COR-L47 (cell line): Measurements from ENCODE around the gene CELA2B.
"Not testable (repeated sequence)": the region's sequence is repeated elsewhere in the genome, so short reads cannot be mapped to it uniquely, and the experiment has no call there.

Experiments used
- DNase-seq: peaks from one replicate; lab custom pipeline; 2025; lab: John Stamatoyannopoulos, UW

The CELA2B gene

DNA sequence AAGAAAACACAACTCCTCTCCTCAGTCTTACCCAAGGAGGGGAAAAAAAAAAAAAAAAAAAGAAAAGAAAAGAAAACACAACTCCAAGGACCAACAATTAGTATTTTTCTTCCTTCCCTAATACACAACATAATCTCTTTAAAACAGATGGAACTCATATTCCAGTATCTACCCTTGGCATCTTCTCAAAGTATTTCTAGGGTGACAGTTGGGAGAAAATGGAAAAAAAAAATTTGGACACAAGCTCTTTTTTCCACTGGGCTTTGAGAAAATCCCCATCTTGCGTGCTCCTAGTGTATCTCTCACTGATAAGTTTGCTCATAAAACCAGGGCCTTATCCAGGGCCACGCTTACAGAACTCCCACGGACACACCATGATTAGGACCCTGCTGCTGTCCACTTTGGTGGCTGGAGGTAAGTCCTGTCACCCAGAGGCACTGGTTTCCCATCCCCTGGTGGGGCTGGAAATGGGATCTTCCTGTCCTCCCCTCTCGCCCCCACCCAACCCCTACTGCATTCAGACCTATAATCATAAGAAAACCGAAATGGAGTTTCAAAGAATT, at the start of gene CELA2B:
CELA2B (plus strand) TSS at position 353 of the 563 bp plus-strand sequence; CDS start at position 375, 22 bp downstream.
- DNase-seq, result no peak

DNA sequence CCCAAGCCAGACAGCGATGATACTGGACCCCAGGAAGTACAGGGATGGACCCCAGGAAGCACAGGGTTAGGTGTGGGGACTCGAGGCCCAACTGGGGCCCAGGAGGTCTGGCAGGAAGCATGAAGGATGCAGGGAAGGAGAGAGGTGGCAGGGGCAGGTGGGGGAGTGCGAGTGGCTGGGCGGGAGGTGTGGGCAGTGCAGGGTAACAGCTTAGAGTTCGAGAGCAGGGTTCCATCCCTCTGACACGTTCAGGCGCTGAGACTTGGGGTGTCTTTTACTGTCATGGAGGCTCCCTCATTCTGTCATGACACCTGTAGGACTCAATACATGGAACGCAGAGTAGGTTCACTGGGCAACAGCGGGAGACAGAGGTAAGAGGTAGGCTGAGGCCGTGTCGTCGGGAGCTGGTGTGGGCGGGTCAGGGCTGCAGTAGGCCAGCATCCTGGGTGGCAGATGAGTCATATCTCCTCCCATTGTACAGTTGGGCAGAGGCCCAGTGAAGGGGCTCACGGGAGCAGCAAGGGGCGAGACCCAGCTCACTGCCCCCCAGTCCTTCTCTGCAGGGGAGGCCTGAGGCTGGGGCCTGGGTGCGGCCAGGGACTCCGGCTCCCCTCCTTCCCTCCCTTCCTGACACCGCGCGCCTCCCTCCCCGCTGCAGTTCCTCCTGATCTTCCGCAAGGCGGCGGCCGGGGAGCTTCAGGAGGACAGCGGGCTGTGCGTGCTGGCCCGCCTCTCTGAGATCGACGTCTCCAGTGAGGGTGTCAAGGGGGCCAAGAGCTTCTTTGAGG, 49.2 kb upstream of the CELA2B start:
- DNase-seq, result no peak

DNA sequence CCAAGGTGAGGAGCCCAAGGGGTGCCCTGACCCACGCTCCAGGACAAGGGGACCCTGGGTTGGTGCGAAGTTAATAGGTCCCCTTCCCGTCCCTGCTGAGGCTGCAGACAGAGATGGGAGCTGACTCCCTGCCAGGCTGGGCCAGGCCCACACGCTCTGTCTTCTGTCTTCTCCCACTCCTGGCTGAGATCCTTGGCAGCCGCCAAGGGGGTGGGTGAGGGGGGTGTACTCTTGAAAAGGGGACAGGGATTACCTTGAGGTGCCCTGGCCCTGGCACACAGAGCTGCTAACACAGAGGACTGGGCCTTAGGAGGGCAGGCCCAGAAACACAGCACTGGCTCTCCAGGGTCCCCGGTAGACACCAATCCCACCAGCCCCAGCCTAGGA, 48.6 kb upstream of the CELA2B start:
- DNase-seq, result no peak

DNA sequence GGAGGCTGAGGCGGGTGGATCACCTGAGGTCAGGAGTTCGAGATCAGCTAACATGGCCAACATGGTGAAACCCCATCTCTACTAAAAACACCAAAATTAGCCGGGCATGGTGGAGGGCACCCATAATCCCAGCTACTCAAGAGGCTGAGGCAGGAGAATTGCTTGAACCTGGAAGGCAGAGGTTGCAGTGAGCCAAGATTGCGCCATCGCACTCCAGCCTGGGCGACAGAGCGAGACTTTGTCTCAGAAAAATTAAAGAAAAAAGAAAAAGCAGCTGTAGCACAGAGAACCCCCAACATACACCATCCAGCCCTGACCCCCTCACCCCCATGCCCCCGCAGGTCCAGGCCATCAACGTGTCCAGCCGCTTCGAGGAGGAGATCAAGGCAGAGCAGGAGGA, 47.7 kb upstream of the CELA2B start:
- not testable (repeated sequence) for DNase-seq

DNA sequence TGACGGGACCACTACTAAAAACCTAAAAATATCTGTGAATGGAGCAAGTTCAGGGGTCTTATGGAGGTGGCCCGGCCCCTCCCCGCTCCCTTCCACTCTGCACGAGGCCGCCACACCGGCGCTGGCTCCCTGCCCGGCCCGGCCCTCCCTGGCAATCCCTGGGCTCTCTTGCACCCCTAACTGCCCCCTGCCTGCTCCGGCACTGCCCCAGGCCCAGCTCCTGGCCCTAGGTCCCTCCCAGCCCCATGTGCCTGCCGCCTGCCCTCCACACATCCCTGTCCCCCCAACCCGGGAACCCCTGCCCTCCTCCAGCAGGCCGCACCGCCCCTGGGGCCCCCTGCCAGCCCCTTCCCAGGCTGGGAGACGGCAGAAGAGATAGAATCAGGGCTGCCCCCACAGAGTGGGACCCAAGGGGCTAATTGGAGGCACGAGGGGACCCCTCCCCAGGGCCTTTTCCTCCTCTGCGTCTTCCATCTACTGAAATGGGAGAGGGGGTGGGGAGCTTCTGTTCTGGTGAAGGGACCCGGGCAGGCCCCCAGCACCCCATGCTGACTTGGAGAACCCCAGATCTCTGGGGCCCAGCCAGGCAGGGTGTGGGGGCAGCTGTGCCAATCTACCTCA, 47.0 kb upstream of the CELA2B start:
- no peak for DNase-seq

DNA sequence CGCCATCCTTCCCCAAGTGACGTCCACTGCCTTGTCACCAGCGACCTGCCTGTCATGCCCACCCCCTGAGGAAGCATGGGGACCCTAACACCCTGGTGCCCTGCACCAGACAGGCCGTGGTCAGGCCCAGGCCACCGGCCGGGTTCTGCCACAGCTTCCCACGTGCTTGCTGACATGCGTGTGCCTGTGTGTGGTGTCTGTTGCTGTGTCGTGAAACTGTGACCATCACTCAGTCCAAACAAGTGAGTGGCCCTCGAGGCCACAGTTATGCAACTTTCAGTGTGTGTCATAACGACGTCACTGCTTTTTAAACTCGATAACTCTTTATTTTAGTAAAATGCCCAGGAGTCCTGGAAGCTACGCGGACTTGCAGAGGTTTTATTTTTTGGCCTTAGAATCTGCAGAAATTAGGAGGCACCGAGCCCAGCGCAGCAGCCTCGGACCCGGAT, 46.2 kb upstream of the CELA2B start:
- no peak for DNase-seq

DNA sequence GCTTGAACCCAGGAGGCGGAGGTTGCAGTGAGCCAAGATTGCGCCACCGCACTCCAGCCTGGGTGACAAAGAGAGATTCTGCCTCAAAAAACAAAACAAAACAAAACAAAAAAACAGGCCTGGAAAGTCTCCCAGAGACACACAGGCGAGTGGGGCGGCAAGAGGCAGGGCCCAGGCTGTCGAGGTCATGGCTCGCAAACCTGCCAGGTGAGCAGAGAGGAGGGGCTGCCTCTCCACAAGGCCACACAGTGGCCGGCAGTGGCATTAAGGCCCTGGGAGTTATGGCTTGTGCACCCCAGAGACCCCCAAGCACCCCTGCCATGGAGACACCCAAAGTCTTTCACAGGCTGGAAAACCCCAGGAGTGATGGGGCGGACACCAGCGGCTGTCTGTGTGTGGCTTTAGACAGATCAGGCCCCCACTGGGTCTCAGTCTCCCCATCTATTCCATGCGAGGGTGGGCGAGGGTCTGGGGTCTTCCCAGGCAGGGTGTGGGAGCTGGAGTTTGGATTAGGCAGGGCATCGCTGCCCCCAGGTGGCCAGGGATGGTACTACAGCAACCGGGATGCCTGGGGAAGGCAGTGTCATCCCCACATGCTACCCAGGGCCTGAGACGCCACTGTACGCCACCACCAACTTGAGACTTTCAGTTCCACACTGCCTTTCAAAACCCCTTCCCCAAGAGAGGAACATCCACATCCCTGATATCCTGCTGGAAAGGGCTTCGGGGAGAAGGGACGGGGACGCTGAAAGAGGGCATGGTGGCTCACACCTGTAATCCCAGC, 44.9 kb upstream of the CELA2B start:
- no peak for DNase-seq

DNA sequence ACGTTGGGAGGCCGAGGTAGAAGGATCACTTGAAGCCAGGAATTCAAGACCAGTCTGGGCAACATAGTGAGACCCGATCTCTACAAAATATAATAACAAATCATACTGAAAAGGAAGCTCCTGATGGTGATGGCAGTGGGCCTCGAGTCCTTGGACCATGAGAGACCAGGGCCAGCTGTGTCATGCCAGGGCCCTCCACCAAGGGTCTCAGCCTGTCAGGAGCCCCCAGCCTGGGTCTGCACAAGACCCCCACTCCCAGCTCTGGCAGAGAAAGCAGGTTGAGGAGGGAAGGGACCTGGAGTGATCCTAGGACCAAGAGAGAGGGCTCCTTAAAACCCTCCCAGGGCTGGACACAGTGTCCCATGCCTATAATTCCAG, 44.3 kb upstream of the CELA2B start:
- no peak for DNase-seq

DNA sequence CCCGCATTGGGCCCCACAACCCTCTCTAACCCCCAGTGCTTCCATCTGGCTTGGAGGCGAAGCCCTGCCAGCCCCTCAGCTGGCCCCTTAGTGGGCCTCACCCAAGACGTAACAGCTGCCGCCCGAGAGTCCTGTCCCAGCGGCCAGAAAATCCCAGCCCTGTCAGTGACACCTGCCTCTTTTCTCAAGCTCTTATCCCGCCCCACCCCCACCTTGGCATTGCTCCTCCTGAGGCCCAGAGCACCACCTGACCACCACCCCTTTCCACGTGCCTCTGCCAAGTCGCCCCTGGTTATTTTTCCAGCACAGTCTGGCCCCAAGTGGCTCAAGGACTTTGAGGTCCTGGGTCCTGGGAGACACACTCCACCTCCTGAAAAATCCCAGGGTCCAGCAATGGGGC, 43.6 kb upstream of the CELA2B start:
- DNase-seq, result no peak

DNA sequence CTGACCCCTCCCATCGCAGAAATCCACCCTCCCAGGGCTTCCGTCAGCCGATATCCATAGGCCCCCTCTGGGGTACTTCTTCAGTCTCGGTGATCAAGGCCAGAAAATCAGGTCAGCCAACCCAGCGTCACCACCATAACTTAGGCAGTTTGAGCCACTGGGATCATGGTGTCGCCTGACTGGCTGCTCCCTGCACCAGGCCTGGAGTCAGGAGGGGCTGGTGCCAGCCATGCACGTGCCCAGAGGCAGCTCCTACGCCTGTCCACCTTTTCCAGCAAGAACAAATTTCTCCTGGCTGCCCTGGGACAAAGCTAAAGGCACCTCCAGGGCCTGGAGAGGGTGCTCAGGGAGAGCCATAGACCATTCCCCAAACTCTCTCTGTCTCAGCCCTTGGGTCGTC, 42.4 kb upstream of the CELA2B start:
- no peak for DNase-seq

DNA sequence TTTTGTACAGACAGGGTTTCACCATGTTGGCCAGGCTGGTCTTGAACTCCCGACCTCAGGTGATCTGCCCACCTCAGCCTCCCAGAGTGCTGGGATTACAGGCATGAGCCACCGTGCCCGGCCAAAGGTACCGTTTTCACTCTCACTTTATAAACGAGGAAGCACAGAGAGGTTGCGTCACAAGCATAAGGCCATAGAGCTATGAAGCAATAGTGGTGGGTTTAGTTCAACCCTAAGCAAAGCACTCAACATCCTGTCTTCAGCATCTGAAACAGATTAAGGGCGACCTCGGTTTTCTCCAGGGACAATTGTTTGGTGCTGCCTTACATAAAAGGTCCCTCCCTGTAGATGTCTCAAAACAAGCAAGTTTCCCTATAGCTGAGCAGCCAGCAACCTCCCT, 41.2 kb upstream of the CELA2B start:
- DNase-seq, result not testable (repeated sequence)

DNA sequence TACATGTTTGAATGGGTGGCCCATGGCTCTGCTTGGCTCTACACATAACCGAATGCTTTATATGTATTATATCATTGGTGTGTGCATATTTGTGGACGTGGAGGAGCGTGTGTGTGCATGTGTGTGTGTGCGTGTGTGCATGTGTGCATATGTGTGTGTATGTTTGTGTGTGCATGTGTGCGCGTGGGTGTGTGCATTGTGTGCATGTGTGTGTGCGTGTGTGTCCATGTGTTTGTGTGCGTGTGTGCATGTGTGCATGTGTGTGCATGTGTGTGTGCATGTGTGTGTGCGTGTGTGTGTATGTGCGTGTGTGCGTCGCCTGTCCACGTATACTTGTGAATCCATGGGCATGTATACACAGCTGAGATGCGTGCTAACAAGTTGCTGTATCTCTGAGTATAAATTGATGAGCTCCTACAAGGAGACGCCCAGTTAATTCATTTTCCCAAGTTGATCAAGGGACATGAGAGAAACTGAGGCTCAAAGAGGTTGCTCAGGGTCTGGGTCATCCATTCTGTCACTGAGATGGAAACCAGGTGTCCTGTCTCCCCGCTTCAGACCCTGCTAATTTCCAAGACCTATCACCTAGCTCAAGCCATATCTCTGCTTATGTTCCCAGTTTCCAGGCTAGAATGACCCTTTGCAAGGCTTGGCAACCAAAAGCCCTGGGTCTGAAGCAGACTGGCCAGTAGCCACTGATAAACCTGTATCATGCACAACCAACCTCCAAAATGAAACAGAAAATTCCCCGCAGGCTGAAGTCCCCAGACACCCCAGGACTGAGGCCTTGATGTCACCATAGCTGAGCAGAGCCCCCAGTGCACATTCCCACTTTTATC, 40.4 kb upstream of the CELA2B start:
- no peak for DNase-seq

DNA sequence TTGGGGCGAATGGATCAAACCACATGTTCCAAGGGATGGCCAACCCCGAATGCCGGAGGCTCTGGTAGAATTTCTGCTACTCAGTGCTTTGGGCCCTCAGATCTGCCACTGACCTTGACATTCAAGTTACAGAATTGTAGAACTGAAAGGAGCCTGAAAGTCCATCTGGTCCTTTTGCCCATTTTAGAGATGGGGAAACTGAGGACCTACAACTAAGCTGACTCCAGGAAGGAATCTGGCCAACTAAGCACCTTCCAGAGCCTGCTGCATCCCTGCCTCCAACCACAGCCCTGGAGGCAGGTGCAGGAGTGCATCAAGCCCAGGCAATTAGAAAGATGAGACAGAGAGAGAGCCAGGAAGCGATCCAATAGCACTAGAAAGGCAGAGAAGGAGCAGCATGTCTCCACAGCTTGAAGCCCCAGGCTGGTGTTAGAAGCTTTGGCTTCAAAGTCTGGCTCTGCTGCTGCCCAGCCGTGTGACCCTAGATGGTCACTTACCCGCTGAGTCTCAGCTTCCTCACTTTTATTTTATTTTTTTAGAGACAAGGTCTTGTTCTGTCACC, 38.9 kb upstream of the CELA2B start:
- no peak for DNase-seq

DNA sequence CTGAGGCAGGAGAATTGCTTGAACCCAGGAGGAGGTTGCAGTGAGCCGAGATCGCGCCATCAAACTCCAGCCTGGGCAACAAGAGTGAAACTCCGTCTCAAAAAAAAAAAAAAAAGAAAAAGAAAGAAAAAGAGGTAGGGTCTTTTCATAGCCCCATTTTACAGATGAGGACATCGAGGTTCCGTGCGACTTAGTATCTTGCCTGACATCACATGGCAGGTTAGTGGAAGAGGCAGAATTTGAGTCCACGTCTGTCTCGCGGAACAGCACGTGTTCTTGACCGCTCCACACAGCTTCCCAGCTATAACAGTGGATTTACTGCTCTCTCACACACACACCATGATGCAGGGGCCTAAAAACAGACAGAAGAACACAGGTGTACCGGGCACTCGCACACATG, 36.6 kb upstream of the CELA2B start:
- DNase-seq, result no peak

DNA sequence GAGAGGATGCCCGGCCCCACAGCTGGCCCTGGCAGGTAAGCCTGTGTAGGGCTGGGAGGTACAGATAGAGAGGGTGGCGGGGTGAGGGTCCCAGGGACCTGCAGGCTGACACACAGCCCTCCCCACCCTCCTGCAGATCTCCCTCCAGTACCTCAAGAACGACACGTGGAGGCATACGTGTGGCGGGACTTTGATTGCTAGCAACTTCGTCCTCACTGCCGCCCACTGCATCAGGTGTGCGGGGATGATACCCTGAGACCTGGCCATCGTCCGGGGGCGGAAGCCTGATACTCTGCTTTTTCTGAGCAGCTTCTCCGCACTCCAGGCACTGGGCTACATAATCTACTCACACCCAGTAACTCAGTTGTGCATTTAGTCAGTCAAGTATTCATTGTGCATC, 35.5 kb upstream of the CELA2B start:
- no peak for DNase-seq

DNA sequence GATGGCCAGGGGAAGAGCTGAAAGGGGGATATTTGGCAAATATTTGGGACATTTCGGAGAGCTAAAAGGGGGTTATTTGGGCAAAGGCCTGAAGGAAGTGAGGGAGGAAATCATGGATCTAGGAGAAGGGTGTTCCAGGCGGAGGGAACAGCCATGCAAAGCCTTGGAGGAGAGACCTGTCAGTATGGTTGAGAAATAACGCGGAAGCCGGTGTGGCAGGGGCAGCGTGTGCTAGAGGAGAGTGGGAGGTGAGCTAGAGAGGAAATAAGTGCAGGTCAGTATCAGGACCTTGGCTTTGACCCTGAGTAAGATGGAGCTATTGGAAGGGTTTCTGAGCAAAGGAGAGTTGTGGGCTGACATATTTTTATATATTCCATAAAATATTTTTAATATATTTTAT, 34.7 kb upstream of the CELA2B start:
- no peak for DNase-seq

DNA sequence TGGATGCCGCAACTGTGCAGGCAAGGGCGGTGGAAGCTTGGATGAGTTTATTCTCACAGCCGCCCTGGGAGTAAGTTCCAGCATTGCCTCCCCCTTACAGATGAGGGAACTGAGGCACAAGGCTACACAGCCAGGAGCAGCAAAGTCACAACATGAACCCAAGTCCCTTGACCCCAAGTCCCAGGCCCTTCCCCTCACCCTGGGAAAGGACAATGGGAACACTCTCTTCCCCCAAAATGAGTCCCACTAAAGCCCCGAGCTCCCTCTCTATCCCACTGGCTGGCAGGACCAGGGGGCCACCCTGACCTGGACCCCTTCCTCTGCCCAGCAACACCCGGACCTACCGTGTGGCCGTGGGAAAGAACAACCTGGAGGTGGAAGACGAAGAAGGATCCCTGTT, 33.8 kb upstream of the CELA2B start:
- DNase-seq, result no peak

DNA sequence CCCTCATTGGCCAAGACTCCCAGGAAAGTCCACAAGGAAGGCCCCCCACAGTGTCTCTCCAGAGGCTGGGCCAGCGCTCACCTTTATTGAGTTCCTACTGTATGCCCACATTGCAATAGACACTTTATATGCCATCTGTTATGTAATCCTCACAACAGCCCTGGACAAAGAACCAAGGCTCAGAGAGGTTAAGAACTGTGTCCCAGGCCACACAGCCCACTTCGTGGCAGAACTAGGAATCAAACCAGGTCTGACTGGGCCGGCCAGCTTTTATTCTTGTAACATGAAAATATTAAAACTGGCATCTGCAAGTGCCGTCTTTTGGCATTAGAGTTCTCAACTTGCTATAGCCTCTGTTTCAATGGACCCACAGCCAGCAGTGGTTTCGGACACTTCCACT, 33.1 kb upstream of the CELA2B start:
- no peak for DNase-seq

DNA sequence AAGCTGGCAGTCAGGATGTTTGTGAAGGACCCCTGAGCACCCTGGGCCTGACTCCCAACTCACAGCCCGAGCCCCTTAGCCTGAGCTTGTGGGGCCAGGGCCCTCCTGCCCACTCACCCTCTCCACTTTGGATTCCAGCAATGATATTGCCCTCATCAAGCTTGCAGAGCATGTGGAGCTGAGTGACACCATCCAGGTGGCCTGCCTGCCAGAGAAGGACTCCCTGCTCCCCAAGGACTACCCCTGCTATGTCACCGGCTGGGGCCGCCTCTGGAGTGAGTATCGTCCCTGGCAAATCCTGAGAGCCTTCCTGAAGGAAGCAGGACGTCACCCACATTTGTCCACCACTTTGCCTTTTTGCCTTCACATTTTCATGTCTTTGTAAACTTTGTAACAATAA, 32.6 kb upstream of the CELA2B start:
- no peak for DNase-seq

DNA sequence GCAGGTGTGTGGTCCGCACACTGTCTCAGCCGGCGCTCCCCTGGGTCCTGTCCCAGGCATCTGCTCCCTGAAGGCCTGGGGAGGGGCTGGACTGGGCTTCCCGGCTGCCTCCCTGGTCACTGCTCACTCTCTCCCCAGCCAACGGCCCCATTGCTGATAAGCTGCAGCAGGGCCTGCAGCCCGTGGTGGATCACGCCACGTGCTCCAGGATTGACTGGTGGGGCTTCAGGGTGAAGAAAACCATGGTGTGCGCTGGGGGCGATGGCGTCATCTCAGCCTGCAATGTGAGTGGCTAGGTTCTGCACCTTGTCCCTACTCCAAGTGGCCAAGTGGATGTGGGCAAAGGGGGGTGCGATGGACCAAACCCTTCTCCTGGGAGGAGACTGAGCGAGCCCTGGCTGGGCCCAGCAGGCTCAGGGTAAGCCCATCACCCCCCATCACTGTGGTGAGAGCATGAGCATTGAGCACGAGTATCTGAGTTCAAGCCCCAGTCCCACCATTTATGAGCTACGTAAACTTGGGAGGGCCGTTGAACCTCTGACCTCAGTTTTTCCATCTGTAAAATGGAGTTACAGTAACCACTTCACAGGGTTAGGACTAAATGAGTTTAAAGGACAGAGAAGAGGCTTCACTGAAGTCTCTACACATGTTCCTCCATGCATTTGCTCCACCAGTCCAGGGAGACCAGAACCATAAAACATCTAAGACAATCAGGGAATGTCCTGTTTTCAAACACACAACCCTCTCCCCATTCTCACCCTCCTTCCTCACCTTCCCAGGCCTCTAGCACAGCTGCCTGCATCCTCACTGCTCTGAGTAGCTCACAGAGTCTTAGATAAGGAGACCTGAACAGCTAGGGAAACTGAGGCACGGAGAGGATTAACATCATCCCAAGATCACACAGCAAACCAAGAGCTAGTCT, 31.2 kb upstream of the CELA2B start:
- DNase-seq, result no peak
